ENCODE results near the gene CAMKMT.

The CAMKMT gene

GRCh38 chr2:44801289-44801840 lies 439.6 kb downstream of the CAMKMT start:
- DNase-seq (ENCODE audit: low read depth in 2 of 2), result no peak

DNA sequence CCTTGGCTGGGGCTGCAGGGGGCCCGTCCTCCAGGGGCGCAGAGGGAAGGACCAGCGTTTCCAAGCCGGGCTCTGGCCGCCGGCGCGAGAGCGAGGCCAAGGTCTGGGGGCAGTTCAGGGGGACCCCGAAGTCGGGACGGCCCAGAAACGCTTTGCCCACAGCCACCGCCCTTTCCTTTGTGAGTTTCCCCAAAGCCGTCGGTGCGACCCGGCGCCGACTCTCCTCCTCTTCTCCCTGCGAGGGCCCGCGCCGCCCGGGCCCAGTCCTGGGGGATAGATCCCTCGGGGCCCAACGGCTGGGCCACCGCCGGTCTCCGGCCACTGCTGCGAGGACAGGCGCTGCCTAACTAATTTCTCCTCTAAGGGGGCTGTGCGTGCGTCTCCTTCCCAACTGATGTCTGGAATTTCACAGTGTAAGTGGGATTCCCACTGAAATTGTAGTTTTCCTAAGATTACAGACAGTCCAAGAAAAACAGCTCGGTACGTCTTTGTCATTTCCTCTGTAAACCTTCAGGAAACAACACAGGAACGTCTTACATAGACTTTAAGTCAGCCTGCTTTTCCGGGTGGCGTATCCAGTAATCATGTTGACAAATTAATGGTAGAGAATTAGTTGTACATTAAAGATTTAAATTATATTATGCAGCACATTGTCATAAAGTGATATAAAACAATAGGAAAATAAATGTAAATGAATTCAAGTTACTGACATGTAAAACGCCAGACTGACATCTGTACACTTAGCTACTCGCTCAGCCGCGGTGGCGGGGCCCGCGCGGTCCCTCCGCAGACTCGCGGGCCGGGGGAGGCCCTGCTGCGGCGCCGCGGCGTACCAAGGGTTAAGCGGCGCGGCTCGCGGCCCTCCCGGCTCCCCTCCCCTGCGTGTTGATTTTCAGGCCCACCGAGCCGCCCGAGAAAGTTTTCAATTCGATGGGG lies 440.4 kb downstream of the CAMKMT start:
- DNase-seq (ENCODE audit: low read depth in 2 of 2), result no peak

- DNase-seq (ENCODE audit: low read depth in 2 of 2), result no peak
These were observed 441.2 kb downstream of the CAMKMT start for GRCh38 chr2:44802777-44803424.

GRCh38 chr2:44804406-44805265 lies 442.9 kb downstream of the CAMKMT start:
- DNase-seq (ENCODE audit: low read depth in 2 of 2), result no peak

DNA sequence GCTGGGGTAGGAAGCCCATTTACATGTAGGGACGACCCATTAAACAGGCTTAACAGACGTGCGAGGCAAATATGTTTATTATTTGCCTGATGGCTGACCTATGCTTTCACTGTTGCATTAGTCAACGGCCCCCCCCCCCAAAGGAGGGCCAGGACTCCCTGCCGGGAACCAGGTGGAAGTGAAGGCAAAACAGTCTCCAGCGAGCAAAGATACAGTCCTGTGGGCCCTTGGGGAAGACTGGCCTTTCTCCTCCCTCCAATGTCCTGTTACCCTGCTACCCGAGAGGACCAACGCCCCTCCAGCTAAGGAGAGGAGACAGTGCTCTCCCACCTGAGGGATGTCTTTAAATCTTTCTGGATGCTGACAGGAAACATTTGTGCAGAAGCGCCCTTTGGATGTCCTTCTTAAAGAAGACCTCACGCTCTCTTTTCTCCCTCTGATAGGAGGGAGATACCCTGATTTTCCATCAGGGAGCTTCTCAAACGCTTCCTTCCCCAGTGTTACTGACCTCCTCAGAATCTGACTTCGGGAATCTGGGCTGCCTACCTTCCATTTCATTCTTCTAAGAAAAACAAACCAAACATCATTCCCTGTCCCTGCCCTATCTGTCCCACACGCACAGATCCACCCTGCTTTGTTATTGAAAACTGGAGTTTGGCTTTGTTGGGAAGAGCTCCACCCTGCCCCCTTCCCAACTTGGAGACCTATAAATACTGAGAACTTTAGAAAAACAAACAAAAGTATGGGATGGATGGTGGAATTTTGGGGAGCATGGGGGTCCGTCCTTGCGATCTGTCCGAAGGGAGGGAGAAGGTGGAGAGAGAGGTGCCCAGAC lies 443.9 kb downstream of the CAMKMT start:
- no peak for DNase-seq (ENCODE audit: low read depth in 2 of 2)

- DNase-seq (ENCODE audit: low read depth in 2 of 2), result no peak
These were observed 445.7 kb downstream of the CAMKMT start for GRCh38 chr2:44807201-44808025.

GRCh38 chr2:44810892-44811530 lies 449.3 kb downstream of the CAMKMT start:
- no peak for DNase-seq (ENCODE audit: low read depth in 2 of 2)

DNA sequence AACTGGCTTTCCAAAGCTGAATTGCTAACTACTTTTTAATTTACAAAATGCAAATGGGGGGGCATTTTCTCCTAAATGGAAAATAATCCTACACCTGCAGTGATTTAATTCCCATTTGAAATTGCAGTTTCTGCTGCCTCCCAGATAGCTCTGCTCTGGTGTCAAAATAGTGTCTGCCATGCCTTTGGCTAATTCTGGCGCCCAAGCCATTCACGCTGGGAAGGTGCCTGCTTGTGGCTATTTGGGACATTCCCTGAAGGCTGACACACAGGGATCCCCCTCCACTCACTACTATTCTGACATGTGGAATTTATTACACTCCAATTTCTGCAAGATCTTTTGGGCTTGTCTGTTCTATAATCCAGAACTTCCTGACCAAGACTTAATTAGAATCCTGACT lies 451.4 kb downstream of the CAMKMT start:
- no peak for DNase-seq (ENCODE audit: low read depth in 2 of 2)

GRCh38 chr2:44813658-44814057 lies 451.9 kb downstream of the CAMKMT start:
- no peak for DNase-seq (ENCODE audit: low read depth in 2 of 2)

- no peak for DNase-seq (ENCODE audit: low read depth in 2 of 2)
These were observed 455.5 kb downstream of the CAMKMT start for GRCh38 chr2:44817256-44817655.

DNA sequence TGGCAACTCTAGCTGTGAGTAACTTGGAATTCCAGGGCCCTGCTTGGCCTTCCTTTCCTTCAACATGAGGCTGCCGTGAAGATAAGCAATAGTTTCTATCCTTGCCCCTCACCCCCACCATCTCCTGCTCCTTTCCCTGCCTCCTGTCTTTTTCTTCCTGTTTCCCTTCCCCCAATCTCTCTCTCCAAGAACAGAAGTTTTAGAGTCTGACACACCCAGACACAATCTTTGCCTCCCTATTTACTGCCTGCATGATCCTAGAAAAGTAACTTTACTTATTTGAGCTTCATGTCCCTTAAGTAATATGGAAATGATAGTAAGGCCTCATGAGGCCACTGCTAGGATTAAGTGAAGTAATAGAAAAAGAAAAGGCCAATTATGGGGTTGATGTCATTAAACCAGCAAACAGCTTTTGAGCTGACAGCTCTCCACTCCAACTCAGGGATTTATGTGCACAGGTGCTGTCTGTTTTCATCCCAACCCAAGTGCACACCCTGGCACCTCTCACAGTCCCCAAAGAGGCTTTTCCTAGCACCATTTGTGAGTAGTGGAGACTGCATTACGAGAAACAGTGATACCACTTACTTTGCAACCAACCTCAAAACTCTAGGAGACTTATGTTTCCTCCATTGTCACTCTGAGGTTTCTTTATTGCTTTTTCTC lies 456.1 kb downstream of the CAMKMT start:
- DNase-seq (ENCODE audit: low read depth in 2 of 2), result no peak

- DNase-seq (ENCODE audit: low read depth in 2 of 2), result no peak
These were observed 457.3 kb downstream of the CAMKMT start for GRCh38 chr2:44819061-44819460.

GRCh38 chr2:44821500-44821899 lies 459.8 kb downstream of the CAMKMT start:
- no peak for DNase-seq (ENCODE audit: low read depth in 2 of 2)

GRCh38 chr2:44822174-44822573 lies 460.4 kb downstream of the CAMKMT start:
- DNase-seq (ENCODE audit: low read depth in 2 of 2), result no peak

Measured in activated CD4-positive, alpha-beta T cell treated with anti-CD3 and anti-CD28 coated beads for 24 hours (primary cell).